Neural progenitor cell (in vitro differentiated cells): ENCODE results near the gene KCNMA1.

ENCODE experiments used
- CTCF ChIP-seq: fragments of 200-600 bp; sonication (generic); IDR thresholded peaks from 2 replicates; pipeline ENCODE4 v1.5.1; 2017; ENCODE audit warnings: antibody characterized with exemption, mild to moderate bottlenecking
- EZH2 ChIP-seq: fragments of 200-600 bp; sonication (generic); IDR thresholded peaks from 2 replicates; pipeline ENCODE4 v1.6.1; 2017; ENCODE audit warnings: antibody characterized with exemption, mild to moderate bottlenecking, moderate library complexity
- EZH2phosphoT487 ChIP-seq: fragments of 200-600 bp; sonication (generic); IDR thresholded peaks from 2 replicates; pipeline ENCODE4 v1.6.1; 2017; ENCODE audit warnings: antibody characterized with exemption

- TF ChIP-seq CTCF, result no peak
- TF ChIP-seq EZH2, result no peak
- TF ChIP-seq EZH2phosphoT487, result no peak
These were observed 692.4 kb downstream of the KCNMA1 start for GRCh38 chr10:76945166-76945565.
